Measurements from ENCODE around the gene APPBP2.

Gene APPBP2

GRCh38 chr17:60393840-60394723, 132.0 kb downstream of the APPBP2 start:
- DNase-seq = no peak
